Nephron progenitor cell (in vitro differentiated cells): Measurements from ENCODE around the gene RRP12.
"Not testable (repeated sequence)": the region's sequence is repeated elsewhere in the genome, so short reads cannot be mapped to it uniquely, and the experiment has no call there.

Source experiments
- DNase-seq: peaks from one replicate; pipeline ENCODE4 v3.0.0; 2021
- H3K27ac Mint-ChIP-seq: 2 replicates; pipeline ENCODE4 v1.8.0; 2021; ENCODE audit warnings: mild to moderate bottlenecking, moderate library complexity, mixed read lengths
- H3K27me3 Mint-ChIP-seq: 2 replicates; pipeline ENCODE4 v1.8.0; 2021; ENCODE audit warnings: mild to moderate bottlenecking, low read depth, mixed read lengths; ENCODE audit not compliant: poor library complexity
- H3K36me3 Mint-ChIP-seq: 2 replicates; pipeline ENCODE4 v1.8.0; 2021; ENCODE audit warnings: low read depth, mixed read lengths
- H3K4me1 Mint-ChIP-seq: 2 replicates; pipeline ENCODE4 v1.8.0; 2021; ENCODE audit warnings: mixed read lengths
- H3K4me3 Mint-ChIP-seq: 2 replicates; pipeline ENCODE4 v1.8.0; 2021; ENCODE audit warnings: mild to moderate bottlenecking, moderate library complexity, mixed read lengths
- H3K9me3 Mint-ChIP-seq: 2 replicates; pipeline ENCODE4 v1.8.0; 2021; ENCODE audit warnings: mild to moderate bottlenecking, moderate library complexity, mixed read lengths
- CTCF ChIP-seq: fragments of 200-600 bp; sonication (generic); IDR thresholded peaks from 2 replicates; pipeline ENCODE4 v1.5.0; 2021; ENCODE audit warnings: antibody characterized with exemption

RRP12 gene

GRCh38 chr10:97411406-97411805 is 10.3 kb upstream of the RRP12 start:
- DNase-seq: peak; percentile 43
- Mint-ChIP-seq H3K4me1 (peaks cover 39% of the 10 kb centered on the region), H3K27ac (no peak overlapping the region), H3K27me3 (peaks cover 6% of the 10 kb centered on the region), H3K9me3 (no peaks in the 10 kb centered on the region), H3K4me3 (no peak overlapping the region), H3K36me3 (no peaks in the 10 kb centered on the region)
- no peak for TF ChIP-seq CTCF

- TF ChIP-seq CTCF: no peak
- H3K4me1 Mint-ChIP-seq: peaks cover 36% of the 10 kb centered on the region
- no peaks in the 10 kb centered on the region for H3K36me3 Mint-ChIP-seq
- peaks cover 9% of the 10 kb centered on the region for H3K27me3 Mint-ChIP-seq
- no peaks in the 10 kb centered on the region for H3K9me3 Mint-ChIP-seq
- no peak overlapping the region for H3K4me3 Mint-ChIP-seq
- H3K27ac Mint-ChIP-seq: no peak overlapping the region
- DNase-seq: no peak
These were observed 7.4 kb upstream of the RRP12 start for GRCh38 chr10:97408496-97408992.

- DNase-seq: no peak
- Mint-ChIP-seq H3K4me1 (peaks cover 29% of the 10 kb centered on the region), H3K4me3 (no peak overlapping the region), H3K27ac (no peak overlapping the region), H3K9me3 (no peaks in the 10 kb centered on the region), H3K27me3 (peaks cover 11% of the 10 kb centered on the region), H3K36me3 (no peaks in the 10 kb centered on the region)
- TF ChIP-seq CTCF: no peak
These were observed 6.8 kb upstream of the RRP12 start for GRCh38 chr10:97407952-97408248.

GRCh38 chr10:97407211-97407951 is 6.2 kb upstream of the RRP12 start:
- TF ChIP-seq CTCF: peak; percentile 90
- peaks cover 24% of the 10 kb centered on the region for H3K4me1 Mint-ChIP-seq
- peak; percentile 53 for DNase-seq
- no peak overlapping the region for H3K27ac Mint-ChIP-seq
- peaks cover 15% of the 10 kb centered on the region for H3K27me3 Mint-ChIP-seq
- H3K4me3 Mint-ChIP-seq: peak overlapping the region; percentile 52
- H3K9me3 Mint-ChIP-seq: no peaks in the 10 kb centered on the region
- H3K36me3 Mint-ChIP-seq: no peaks in the 10 kb centered on the region

GRCh38 chr10:97406483-97406882 is 5.3 kb upstream of the RRP12 start:
- not testable (repeated sequence) for DNase-seq, H3K9me3 Mint-ChIP-seq, H3K4me3 Mint-ChIP-seq, H3K27ac Mint-ChIP-seq, H3K36me3 Mint-ChIP-seq
- Mint-ChIP-seq H3K4me1 (peaks cover 19% of the 10 kb centered on the region), H3K27me3 (peaks cover 15% of the 10 kb centered on the region)

- H3K36me3 Mint-ChIP-seq: no peaks in the 10 kb centered on the region
- peaks cover 15% of the 10 kb centered on the region for H3K27me3 Mint-ChIP-seq
- H3K9me3 Mint-ChIP-seq: no peaks in the 10 kb centered on the region
- DNase-seq: no peak
- peaks cover 19% of the 10 kb centered on the region for H3K4me1 Mint-ChIP-seq
- no peak for TF ChIP-seq CTCF
- no peak overlapping the region for H3K4me3 Mint-ChIP-seq
- no peak overlapping the region for H3K27ac Mint-ChIP-seq
These were observed 4.9 kb upstream of the RRP12 start for GRCh38 chr10:97406064-97406463.
